ENCODE data around the gene TSPOAP1.
A peak's percentile ranks its signal among the peaks of the same experiment; 100 is the strongest.

Gene TSPOAP1

DNA sequence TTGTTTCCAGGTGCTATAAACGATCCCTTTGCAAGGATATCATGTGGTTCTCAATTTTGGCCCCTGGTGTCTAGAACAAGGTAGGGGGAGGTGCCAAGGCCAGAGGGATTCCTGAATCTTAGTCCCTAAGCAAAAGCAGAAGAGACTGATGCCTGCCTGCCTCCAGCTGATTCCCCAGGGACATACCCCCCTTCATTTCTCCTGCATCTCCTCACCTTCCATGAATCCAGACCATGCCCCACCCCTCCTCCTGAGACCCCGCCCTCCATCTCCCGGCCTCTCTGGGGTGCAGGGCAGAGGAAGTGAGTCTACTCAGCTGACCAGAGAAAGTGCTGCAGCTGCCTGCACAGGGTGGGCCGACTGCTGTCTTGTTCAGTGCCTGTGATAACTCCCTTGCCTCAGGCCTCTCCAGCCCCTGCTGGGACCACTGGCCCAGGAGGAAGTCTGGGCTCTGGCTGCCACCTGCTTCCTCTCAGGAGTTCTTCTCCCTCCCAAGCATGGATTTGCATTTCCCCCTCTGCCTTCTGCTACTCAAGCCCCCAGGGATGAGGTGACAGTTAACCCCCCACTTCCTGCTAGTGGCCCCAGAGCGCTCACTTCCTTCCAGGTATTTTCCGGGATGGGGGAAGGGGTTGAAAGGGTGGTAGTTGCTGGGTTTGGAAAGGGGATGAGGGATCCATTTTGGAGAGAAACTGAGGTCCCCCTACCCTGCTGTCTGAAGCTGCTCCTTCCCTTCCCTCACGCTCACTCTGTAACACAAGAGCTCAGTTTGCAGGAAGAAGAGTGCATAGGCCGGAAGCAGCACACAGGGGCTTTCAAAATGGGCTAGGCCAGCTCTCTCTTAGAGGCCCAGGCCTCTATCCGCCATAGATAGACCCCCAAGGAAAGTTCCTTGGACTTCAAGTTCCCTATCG is 10.5 kb upstream of the TSPOAP1 start:
- DNase-seq (ENCODE audit: low read depth): no peak

DNA sequence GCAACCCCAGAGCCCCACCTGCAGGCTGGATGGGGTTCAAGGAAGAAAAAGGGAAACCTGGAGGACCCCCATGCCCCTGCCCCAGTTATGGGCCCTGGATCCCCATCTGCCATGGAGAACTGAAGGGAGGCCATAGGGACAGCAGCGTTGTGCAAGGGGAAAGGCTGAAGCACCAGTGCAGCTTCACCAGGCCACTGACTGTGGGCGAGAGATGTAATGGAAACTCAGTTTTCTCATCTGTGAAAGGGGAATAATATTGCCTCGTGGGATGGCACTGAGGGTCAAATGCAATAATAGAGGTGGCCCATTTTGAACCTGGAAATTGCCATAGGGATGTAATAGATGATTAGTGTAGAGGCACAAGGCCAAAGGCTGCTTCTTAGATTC is 9.9 kb upstream of the TSPOAP1 start:
- no peak for DNase-seq (ENCODE audit: low read depth)

DNA sequence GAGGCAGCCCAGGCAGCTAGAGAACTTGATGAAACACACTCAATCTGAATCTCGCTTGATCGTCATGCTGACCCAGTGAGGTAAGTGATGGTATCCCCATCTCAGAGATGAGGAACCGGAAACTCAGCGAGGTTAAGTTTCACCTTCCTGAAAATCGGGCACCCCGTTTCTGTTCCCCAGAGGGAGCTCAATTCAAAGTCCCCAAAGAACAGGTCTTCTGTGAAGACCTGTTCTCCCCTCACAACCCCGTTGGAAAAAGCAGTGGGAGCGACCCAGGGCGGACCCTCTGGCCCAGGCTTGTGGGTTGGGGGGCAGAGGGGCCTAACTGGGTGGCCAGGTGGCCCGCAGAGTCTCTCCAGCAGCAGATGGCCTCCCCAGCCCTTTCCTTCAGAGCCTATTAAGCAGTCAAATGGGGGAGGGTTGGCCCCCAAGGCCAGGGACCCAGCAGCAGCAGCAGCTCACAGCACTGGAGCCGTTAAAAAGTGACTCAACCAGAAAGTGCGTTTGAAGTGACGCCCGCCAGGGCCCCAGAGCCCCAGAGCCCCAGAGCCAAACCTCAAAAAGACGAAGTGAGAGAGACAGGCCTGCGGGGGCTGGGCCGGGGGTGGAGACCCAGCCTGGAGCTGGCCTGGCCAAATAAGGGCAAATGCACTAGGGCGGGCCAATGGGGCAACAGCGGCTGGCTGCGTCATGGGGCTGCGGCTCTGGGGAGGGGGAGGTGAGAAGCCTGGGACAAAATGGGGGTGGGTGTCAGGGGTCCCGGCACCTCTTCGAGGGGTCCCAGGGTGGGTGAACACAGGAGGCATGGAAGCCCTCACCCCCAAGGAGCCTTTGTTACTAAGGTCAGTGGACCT is 9.2 kb upstream of the TSPOAP1 start:
- DNase-seq (ENCODE audit: low read depth): peak; percentile 73

DNA sequence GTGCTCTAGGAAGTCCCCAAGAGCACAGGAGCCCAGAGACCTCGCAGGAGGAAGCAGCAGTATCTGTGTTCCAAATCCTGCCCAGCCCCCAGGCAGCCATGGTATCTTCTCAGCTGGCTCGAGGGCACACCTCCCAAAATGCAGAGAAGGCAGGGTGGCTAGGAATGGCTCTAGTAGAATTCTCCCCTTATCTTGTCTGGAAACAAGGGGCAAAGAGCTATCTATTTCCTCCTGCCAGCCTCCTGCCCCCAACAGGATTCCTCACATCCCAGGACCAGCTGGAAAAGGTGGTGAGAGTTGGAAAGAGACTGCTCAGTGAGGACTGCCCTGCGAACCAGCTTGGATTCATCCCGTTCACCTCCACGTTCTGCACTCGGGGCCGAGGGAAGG is 8.6 kb upstream of the TSPOAP1 start:
- no peak for DNase-seq (ENCODE audit: low read depth)

DNA sequence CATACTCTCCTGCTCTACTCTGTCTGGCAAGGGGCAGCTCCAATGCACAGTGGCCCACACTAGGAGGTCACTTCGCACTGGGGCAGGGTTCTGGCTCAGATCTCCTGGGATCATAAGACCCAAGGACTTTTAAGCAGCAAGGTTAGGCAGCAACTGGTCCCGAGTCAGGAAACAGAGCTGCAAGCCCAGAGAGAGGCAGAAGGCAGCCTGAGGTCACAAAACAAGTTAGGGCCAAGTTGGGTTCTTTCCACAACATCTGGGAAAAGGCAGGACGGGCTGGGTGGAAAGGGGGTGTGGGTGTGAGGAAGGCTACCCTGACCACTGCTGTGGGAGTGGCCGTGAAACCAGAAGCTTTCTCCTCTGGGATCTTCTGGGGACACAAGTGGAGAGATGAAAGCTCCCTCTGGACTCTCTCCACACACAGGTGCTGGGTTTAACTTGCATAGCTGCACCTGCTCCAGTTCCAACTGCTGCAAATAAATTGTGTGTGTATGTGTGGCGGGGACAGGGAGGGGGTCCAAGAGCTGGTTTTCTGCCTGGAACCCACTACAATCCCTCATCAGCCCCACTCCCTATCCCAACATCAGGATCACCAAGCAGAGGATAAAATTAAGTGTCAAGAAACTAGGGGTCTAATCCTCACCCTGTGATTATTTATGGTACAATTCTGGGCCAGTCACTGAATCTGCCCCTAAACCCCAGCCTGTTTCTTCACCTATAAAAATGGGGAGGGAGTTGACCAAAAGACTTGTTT is 8.0 kb upstream of the TSPOAP1 start:
- DNase-seq (ENCODE audit: low read depth): no peak

DNA sequence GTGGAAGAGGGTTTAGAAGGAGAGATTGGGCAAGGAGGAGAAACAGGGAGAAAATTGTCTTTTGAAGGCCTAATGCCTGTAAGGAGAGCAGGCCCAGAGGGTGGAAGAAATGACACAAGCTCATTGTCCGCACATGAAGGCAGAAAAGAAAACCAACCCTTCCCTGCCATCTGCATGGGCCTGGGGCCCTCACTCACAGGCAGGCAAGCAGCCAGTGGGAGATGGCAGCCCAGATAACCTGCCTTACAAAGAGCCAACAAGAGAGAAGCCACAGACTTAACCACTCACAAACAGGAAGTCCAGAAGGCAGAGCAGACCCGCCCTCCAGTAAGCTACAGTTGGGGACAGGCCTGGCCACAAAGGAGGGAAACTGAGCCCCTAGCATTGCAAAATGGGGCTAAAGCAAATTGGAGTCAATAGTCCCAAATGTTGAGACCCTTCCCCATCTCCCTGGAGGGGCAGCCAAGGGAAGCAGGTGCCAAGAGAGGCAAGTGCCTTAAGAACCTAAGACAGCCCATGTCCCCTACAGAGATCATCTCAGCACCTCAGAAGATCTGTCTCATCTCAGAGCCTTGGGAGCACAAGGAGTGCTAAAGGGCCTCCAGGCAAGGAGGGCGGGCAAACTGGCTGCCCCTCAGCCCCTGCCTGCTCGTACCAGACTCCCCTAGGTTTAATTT is 7.3 kb upstream of the TSPOAP1 start:
- DNase-seq (ENCODE audit: low read depth): no peak

DNA sequence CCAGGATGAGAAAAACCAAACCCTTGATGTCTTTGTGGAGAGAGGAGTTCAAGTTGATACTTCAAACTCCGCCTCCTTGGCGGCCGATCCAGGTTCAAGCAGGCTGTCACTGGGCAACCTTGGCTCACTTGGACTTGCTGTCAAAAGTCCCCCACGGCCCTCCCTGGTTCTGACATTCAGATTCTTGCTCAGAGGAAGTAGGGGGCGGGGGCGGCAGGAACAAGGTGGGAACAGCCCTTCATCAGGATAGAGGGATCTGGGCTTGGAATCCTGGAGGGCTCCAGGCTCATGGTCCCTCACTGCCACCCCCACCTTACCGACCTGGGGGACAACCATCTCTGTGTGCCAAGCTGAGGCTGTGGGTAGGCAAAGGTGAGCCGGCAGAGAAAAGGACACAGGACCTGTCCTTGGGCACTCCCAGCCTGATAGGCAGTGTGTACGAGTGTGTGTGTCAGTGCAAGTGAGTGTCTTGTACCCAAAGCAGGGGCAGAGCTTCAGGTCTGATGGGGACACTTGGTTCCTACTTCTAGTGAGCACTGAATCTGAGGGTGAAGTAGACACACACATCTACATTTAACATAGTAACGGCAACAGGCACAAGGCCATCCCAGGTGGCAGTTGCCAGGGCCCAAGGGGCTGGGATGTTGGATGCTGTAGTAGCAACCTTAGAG is 6.6 kb upstream of the TSPOAP1 start:
- DNase-seq (ENCODE audit: low read depth): no peak

DNA sequence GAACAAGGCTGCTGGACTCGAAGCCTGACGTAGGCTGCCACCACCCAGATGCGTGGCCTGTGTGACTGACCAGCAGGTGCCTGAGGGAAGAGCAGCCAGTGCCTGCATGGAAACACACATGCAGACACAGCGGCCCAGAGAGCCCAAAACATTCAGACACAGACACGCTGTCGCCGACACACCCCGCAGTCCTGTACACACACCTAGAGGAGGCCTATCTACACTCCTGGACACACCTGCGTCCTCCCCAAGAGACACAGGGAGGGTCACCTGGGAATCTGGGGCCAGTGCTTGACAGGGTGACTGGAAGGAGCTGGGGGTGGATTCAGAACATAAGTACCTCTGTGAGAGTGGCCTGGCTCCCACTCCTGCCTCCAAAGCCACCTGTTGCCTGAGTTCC is 6.1 kb upstream of the TSPOAP1 start:
- no peak for DNase-seq (ENCODE audit: low read depth)

DNA sequence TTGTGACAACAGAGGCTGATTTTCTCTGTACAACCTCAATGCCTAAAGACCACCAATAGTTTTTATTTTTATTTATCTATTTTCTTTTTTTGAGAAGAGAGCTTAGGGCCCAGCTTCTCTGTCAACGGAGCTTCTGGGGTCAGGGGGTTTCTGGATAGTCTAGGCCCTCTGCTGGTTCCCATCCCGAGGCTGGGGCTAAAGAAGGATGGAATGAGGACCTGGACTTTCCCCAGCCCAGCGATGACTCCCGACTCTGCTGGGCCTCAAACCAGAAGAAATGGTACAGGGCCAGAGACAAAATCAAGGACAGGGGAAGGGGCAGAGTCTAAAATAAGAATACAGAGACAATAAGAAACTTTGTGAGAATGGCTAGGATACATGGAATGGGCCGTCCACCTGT is 5.7 kb upstream of the TSPOAP1 start:
- DNase-seq (ENCODE audit: low read depth): no peak

DNA sequence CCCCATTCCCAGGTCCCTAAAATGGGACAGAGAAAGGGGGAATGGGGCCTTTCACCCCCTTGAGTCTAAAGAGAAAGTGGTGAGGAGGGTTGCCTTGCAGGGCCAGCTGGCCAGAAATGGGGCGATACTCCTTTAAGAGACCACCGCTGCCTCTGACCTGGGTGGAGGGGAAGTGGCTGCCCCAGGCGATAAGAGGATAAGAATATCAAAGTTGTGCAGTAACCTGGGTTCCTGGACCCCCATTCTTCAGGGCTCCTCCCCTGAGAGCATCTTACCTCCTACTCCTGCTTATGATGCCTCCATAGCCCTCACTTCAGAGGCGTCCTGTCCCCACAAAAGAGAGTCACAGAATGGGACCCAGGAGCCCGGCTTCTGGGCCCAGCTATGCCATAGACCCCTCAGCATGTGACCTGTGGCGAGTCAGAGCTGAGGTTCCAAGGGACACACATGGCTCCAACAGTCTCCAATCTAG is 5.2 kb upstream of the TSPOAP1 start:
- no peak for DNase-seq (ENCODE audit: low read depth)

DNA sequence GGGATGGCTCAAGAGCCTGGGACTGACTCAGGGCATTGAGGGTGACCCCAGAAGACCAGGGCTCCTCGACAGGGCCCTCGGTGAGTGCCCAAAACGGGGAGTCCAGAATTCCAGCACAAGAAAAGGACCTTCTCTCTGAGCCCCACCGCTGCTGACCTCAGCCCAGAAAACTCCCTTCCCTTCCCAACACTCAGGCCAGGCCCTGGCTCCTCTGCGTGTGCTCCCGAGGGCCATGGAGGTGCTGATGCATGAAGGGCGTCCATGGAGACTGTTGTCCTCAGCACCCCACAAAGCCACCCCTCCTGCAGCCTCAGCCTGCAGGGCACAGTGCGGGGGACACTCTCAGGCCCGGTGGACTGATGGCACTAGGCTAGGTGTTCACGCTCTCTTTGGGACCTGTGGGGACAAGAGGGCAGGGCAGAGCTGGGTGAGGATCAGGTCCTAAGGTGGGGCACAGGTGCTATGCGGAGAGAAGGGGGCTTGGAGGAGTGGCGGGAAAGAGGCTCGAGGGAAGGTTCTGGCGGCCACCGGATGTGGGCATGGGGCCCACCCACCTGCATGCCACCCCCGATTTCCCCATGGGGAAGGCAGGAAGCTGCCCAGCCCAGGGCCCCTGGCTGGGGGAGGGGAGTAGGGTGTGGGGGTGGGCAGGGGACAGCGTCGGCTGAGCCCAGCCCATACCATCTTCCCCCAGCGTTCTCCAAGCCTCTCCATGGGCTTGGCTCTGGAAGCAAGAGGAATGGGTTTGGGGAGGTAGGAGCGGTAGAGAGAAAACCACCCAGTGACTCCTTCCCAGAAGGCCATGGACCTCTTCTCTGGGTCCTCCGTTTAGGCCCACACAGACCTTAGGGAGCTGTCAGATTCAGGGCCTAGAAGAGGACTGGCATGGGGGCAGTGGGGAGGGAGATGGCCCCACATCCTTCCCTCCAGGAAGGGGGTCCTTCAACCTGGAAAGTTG is 4.5 kb upstream of the TSPOAP1 start:
- DNase-seq (ENCODE audit: low read depth): no peak

DNA sequence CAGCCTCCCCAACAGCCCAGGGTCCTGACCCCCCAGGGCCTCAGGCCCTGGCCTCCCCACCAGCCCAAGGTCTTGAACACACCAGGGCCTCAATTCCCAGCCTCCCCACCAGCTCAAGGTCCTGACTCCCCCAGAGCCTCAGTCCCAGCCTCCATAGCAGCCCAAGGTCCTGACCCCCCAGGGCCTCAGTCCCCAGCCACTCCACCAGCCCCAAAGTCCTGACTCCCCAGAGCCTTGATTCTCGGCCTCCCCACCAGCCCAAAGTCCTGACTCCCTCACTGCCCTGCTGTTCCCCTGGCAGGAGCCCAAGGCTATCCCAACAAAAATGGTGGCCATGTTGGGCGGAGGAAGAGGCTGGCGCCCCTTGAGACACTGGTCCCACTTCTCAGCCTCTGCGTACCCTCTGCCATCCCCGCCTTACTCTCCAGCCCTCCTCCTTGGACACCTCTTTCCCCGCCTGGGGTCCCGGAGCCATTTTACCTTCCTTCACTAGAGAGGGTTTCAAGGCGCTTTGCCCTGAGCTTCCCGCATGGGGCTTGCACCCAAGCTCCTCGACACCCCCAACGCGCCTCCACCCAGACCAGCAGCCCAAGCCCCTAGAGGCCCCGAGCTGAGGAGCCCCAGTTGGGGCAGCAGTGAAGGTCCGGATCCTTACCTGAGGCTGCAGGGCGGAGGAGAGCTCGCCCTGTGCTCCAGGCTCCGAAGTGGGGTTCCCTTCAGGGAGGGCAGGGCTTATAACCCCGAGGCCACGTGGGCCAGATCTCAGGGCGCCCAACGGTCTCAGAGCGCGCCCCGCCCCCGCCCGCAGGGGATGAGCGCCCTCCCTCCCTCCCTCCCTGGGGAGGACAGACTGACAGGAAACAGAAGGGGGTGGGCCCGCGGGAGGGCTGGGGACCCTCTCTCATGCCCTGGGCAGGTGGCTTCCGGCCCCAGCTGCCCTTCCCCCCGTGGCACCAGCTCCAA is 3.5 kb upstream of the TSPOAP1 start:
- peak; percentile 81 for DNase-seq (ENCODE audit: low read depth)

DNA sequence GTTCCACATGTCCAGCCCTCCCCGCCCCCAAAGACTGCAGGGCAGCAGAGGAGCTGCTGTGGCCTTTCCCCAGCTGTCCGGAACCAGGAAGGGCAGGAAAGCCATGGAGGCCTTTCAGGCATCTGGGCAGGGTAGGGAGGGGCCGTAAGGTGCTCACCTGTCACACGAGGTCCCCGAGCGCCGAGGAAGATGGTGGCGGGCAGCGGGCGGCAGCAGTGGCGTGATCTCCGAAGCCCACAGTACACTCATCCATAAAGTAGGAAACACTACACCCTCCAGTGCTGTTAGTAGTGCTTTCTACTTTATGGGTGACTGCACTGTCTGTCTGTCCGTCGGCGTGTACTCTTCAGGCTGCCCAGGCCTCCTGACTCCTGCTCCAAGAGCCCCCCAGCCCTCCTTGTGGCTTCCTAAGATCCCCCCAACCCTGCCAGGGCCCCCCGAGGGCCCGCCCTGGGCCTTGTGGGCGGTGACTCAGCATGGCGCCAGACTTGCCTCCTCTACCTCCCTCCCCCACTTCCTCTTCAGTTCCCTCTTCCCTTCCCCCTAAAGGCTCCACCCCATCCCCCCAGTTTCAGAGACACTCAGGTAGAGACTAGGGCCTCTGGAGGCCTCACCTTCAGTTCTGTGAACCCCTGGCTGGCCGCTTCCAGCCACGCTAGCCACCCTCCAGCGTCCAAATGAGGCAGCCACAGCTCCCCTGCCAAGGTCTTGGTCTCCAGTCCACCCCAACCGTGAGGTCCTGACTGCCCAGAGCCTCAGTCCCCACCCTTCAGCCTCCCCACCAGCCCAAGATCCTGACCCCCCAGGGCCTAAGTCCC is 2.6 kb upstream of the TSPOAP1 start:
- peak; percentile 59 for DNase-seq (ENCODE audit: low read depth)

DNA sequence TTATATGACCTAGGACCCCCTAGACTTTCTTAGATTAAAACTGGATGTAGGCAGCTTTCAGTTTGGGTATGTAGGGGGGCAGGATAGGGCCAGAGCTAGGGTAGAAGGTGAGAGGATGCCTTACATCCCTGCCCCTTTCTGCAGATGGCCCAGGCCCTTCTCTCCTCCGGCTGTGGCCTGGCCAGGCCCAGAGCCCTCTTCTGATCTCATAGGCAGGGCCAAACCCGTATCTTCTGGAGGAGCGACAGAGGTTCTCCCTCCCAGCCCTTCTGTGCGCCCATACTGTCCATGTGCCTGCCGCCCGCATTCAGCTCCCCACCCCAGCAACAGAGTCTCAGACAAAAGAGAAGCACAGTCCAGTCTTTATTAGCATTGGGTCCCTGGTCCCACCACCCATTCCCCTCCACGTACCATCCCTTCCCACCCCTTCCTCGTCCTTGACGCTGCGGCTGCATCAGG is 2.0 kb upstream of the TSPOAP1 start:
- DNase-seq (ENCODE audit: low read depth): no peak

DNA sequence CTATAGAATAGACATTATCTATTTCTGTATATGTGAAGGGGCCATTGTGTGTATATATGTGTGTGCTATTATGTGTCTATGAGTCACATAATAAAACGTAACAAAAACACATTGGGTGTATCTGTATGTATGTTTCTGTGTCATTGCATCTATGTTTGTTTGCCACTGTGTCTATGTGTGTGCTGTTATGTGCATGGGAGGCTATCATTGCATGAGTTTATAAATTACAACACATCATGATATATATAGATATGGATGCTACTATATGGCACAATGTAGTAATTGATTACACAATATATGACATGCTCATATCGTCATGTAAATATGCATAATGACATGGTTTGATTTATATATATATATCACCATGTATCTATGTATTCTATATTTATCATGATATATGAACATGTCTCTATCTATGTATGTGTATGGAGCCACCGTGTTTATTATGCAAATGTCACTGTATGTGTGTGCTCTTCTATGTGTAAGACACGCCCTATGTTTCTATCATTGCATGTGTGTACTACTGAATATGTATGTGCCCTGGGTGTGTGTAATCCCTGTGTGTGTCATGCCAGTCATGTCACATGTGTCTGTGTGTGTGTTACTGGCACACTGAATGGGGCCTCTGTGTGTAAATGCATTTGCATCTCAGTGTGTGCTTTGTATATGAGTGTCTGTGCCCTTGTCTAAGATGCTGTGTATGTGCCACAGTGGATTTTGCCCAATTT is 1.4 kb upstream of the TSPOAP1 start:
- DNase-seq (ENCODE audit: low read depth): no peak

DNA sequence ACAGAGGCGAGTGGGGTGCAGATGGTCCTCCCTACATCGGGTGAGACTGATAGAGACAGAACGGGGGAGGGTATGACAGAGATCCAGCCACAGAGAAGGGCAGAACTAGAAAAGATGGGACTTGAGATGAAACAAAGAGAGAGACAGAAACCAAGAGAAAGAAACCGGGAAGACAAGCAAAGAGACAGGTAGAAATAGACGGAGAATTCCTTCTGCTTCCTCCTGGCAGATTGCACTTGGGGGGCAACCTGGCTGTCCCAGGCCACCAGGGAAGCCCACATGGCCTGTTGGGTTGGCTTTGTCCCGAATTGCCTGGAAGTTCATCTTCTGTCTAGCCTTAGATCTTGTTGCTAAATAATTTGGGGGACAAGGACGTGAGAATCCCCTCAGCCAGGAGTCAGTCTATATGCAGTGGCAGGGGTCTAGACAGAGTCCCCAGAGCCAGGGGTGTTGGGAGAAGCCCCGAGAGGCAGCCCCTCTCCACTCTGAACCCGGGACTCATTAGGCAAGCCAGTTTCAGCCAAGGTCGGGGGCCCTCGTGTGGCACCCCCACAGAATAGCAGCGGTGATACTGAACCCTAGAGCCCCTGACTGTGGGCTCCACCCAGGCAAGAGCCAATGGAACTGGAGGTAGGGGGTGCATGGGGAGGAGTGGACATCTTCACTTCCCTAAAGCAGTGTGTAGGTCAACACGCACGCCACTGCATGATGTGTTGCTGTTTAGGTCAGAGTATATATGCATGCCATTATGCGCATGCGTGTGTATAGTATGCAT is 627 bp upstream of the TSPOAP1 start:
- peak; percentile 61 for DNase-seq (ENCODE audit: low read depth)
